Ishikawa (cell line): Measurements from ENCODE around the gene SETBP1.

Experiments
- CEBPB ChIP-seq: IDR thresholded peaks from 2 replicates; pipeline ENCODE4 v1.6.1; 2012
- EGR1 ChIP-seq: IDR thresholded peaks from 2 replicates; pipeline ENCODE4 v1.6.1; 2012
- NFIC ChIP-seq: IDR thresholded peaks from 2 replicates; pipeline ENCODE4 v1.6.1; 2012
- TF ChIP-seq, protein P1 (sequence below): IDR thresholded peaks from 2 replicates; pipeline ENCODE4 v1.6.1; 2012; ENCODE audit warnings: low read depth, mild to moderate bottlenecking

DNA sequence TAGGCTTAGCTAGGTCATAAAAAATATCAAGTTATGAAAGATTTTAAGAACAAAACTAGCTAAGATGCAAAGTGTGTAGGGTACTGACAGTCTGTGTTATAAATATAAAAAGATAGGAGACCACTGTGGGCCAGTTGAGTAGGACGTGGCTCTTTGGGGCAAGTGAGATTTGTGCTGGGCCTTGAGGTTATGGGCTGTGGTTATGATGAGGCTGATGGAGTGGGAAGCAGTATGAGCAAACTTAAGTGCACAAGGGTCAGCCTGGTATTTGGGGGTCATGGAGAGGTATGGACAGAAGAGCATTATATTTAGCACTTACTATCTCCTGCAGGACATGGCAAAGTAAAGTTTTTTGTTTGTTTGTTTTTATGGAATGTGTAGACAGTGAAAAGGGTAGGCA, 70.1 kb downstream of the SETBP1 start:
- no peak for TF ChIP-seq CEBPB
- no peak for TF ChIP-seq NFIC
- no peak for TF ChIP-seq EGR1
- TF ChIP-seq, protein P1, sequence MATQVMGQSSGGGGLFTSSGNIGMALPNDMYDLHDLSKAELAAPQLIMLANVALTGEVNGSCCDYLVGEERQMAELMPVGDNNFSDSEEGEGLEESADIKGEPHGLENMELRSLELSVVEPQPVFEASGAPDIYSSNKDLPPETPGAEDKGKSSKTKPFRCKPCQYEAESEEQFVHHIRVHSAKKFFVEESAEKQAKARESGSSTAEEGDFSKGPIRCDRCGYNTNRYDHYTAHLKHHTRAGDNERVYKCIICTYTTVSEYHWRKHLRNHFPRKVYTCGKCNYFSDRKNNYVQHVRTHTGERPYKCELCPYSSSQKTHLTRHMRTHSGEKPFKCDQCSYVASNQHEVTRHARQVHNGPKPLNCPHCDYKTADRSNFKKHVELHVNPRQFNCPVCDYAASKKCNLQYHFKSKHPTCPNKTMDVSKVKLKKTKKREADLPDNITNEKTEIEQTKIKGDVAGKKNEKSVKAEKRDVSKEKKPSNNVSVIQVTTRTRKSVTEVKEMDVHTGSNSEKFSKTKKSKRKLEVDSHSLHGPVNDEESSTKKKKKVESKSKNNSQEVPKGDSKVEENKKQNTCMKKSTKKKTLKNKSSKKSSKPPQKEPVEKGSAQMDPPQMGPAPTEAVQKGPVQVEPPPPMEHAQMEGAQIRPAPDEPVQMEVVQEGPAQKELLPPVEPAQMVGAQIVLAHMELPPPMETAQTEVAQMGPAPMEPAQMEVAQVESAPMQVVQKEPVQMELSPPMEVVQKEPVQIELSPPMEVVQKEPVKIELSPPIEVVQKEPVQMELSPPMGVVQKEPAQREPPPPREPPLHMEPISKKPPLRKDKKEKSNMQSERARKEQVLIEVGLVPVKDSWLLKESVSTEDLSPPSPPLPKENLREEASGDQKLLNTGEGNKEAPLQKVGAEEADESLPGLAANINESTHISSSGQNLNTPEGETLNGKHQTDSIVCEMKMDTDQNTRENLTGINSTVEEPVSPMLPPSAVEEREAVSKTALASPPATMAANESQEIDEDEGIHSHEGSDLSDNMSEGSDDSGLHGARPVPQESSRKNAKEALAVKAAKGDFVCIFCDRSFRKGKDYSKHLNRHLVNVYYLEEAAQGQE = no peak
